GM12878 (cell line): ENCODE measurements around the gene CD69. TPM values are rescaled to one million over a fixed set of nuclear protein-coding genes. Genes with fewer than 3 reads are reported as not detected.

Experiments used
- ATAC-seq: fragments of 200-7000 bp; cut with Tn5 transposase; 3 replicates; pipeline ENCODE4 v1.9.1; 2020; ENCODE audit warnings: mild to moderate bottlenecking, moderate library complexity
- BruUV-seq: library from RNA; stranded (reverse); fragments of 400-500 nt; replicated peaks from 2 replicates; lab custom pipeline; 2021; lab: Mats Ljungman, UMichigan
- CTCF ChIA-PET: fragments of 300-600 bp; sonication (Branson Sonifier 250); formaldehyde crosslinking; extraction: SDS; loops from one replicate; lab custom pipeline; 2021; ENCODE audit warnings: inconsistent platforms; lab: Yijun Ruan, JAX
- POLR2A ChIA-PET: fragments of 350-600 bp; formaldehyde crosslinking; extraction: SDS; loops from one replicate; lab custom pipeline; 2021; ENCODE audit warnings: inconsistent platforms; lab: Charles Lee
- RAD21 ChIA-PET: fragments of 300-600 bp; sonication (Branson Sonifier 250); formaldehyde crosslinking; loops from one replicate; lab custom pipeline; 2023; ENCODE audit warnings: antibody characterized with exemption; ENCODE audit not compliant: unreplicated experiment; lab: Charles Lee
- SMC1A ChIA-PET: fragments of 300-600 bp; sonication (Branson Sonifier 250); formaldehyde crosslinking; loops from one replicate; lab custom pipeline; 2023; ENCODE audit not compliant: unreplicated experiment, uncharacterized antibody; lab: Charles Lee
- DNase-seq: peaks from one replicate; pipeline ENCODE4 v3.0.0-alpha.2; 2011; ENCODE audit warnings: low read depth, low spot score
- FAIRE-seq: peaks from 3 replicates; lab custom pipeline; 2011; peaks lifted over from hg19 to GRCh38; lab: Jason Lieb, UNC
- H2AFZ ChIP-seq: 2 replicates; pipeline ENCODE4 v1.6.0; 2011; ENCODE audit warnings: low read depth, low read length, control low read depth; ENCODE audit not compliant: control insufficient read depth
- H3K27ac ChIP-seq: 2 replicates; pipeline ENCODE4 v1.5.1; 2011; ENCODE audit warnings: control low read depth; ENCODE audit not compliant: control insufficient read depth, insufficient read depth
- H3K27me3 ChIP-seq, 2 experiments: replicated peaks in 1 of 2; 2 replicates each; pipeline versions ENCODE4 v1.6.0 to v1.6.1; 2011; ENCODE audit warnings: low read length in 1 of 2; ENCODE audit not compliant: control insufficient read depth in 2 of 2, insufficient read depth in 2 of 2
- H3K36me3 ChIP-seq, 2 experiments: 2 replicates each; pipeline ENCODE4 v1.5.1; 2011; ENCODE audit warnings: low read length in 1 of 2; ENCODE audit not compliant: control insufficient read depth in 2 of 2, insufficient read depth in 2 of 2
- H3K4me1 ChIP-seq: 2 replicates; pipeline ENCODE4 v1.6.1; 2011; ENCODE audit warnings: mild to moderate bottlenecking, low read length, moderate library complexity, mixed read lengths; ENCODE audit not compliant: control insufficient read depth, insufficient read depth
- H3K4me2 ChIP-seq: 2 replicates; pipeline ENCODE4 v1.6.0; 2011; ENCODE audit warnings: control low read depth; ENCODE audit not compliant: control insufficient read depth, insufficient read depth
- H3K4me3 ChIP-seq: fragments of 200-600 bp; sonication (generic); 2 replicates; pipeline ENCODE4 v1.5.1; 2016
- H3K79me2 ChIP-seq: 2 replicates; pipeline ENCODE4 v1.6.0; 2011; ENCODE audit warnings: low read length; ENCODE audit not compliant: control insufficient read depth, insufficient read depth
- H3K9ac ChIP-seq: 2 replicates; pipeline ENCODE4 v1.8.0; 2011; ENCODE audit warnings: low read length, control low read depth, mixed read lengths; ENCODE audit not compliant: control insufficient read depth, insufficient read depth
- H3K9me3 ChIP-seq: replicated peaks from 3 replicates; pipeline ENCODE4 v1.5.1; 2011; ENCODE audit warnings: mild to moderate bottlenecking, low read length; ENCODE audit not compliant: control insufficient read depth, insufficient read depth
- H4K20me1 ChIP-seq: 2 replicates; pipeline ENCODE4 v1.6.0; 2011; ENCODE audit not compliant: control insufficient read depth, insufficient read depth
- CBFB ChIP-seq: IDR thresholded peaks from 2 replicates; pipeline ENCODE4 v1.6.1; 2016; ENCODE audit warnings: antibody characterized with exemption, low read depth
- CREB1 ChIP-seq: IDR thresholded peaks from 2 replicates; pipeline ENCODE4 v1.6.1; 2012; ENCODE audit warnings: low read depth, mild to moderate bottlenecking, inconsistent platforms
- IKZF2 ChIP-seq, 2 experiments: fragments of 450-650 bp; IDR thresholded peaks; 2 replicates each; pipeline ENCODE4 v1.6.1; 2017; ENCODE audit warnings: mild to moderate bottlenecking in 2 of 2, moderate library complexity in 2 of 2
- MTA2 ChIP-seq: fragments of 450-650 bp; IDR thresholded peaks from 2 replicates; pipeline ENCODE4 v1.6.1; 2016; ENCODE audit warnings: low read depth, mild to moderate bottlenecking, moderate library complexity
- MXI1 ChIP-seq: fragments of 150-350 bp; IDR thresholded peaks from 2 replicates; pipeline ENCODE4 v1.6.1; 2011; ENCODE audit warnings: low read depth, mild to moderate bottlenecking, inconsistent platforms, low read length, improper control_type of control experiment
- NRF1 ChIP-seq: conservative IDR thresholded peaks from 2 replicates; pipeline ENCODE4 v1.6.1; 2011; ENCODE audit warnings: mild to moderate bottlenecking, low read depth, low read length, improper control_type of control experiment
- REST ChIP-seq: IDR thresholded peaks from 2 replicates; pipeline ENCODE4 v1.6.1; 2012; ENCODE audit warnings: mild to moderate bottlenecking, low read depth, low read length
- RUNX3 ChIP-seq: IDR thresholded peaks from 2 replicates; pipeline ENCODE4 v1.6.1; 2012; ENCODE audit warnings: low read length, inconsistent platforms
- SIN3A ChIP-seq: IDR thresholded peaks from 2 replicates; pipeline ENCODE4 v1.6.1; 2012; ENCODE audit warnings: low read depth, low read length, improper control_type of control experiment
- SPI1 ChIP-seq: IDR thresholded peaks from 2 replicates; pipeline ENCODE4 v1.6.1; 2011; ENCODE audit warnings: low read depth, mild to moderate bottlenecking, low read length, moderate library complexity, borderline replicate concordance; ENCODE audit not compliant: insufficient read depth
- SRF ChIP-seq, 2 experiments: IDR thresholded peaks; 2 replicates each; pipeline ENCODE4 v1.6.1; 2011; ENCODE audit warnings: low read depth in 2 of 2, low read length in 2 of 2, mild to moderate bottlenecking in 1 of 2, moderate library complexity in 1 of 2
- STAT1 ChIP-seq: fragments of 450-650 bp; conservative IDR thresholded peaks from 2 replicates; pipeline ENCODE4 v1.6.1; 2014; ENCODE audit warnings: antibody characterized with exemption, mild to moderate bottlenecking
- SUZ12 ChIP-seq: fragments of 200-600 bp; sonication (generic); IDR thresholded peaks from one replicate; pipeline ENCODE4 v1.6.1; 2018; ENCODE audit warnings: antibody characterized with exemption, mild to moderate bottlenecking; ENCODE audit not compliant: unreplicated experiment
- TAF1 ChIP-seq: IDR thresholded peaks from 2 replicates; pipeline ENCODE4 v1.6.1; 2011; ENCODE audit warnings: mild to moderate bottlenecking, low read depth, low read length, borderline replicate concordance
- TCF7 ChIP-seq: IDR thresholded peaks from 2 replicates; pipeline ENCODE4 v1.6.1; 2014; ENCODE audit warnings: antibody characterized with exemption, borderline replicate concordance
- ZBED1 ChIP-seq: IDR thresholded peaks from 2 replicates; pipeline ENCODE4 v1.6.1; 2016; ENCODE audit warnings: borderline replicate concordance
- ZNF384 ChIP-seq: IDR thresholded peaks from 2 replicates; pipeline ENCODE4 v1.6.1; 2012; ENCODE audit warnings: low read depth, mild to moderate bottlenecking, low read length, improper control_type of control experiment, borderline replicate concordance
- WGBS: methylation state at CpG from one replicate; pipeline ENCODE4 v1.1.6; 2016; ENCODE audit warnings: low lambda C conversion rate; ENCODE audit not compliant: insufficient replicate concordance, insufficient coverage; ENCODE audit errors: missing lambda C conversion rate; 5-methylcytosine and 5-hydroxymethylcytosine counted together
- in situ Hi-C: fragments of 300-500 bp; cut with MboI; formaldehyde crosslinking; loops from 9 replicates; pipeline ENCODE4 v1.14.3; 2018; ENCODE audit warnings: mixed read lengths
- intact Hi-C: fragments of 100-400 bp; cut with micrococcal nuclease; formaldehyde crosslinking; loops from one replicate; pipeline ENCODE4 v1.14.2; 2022; ENCODE audit not compliant: unreplicated experiment
- polyA plus RNA-seq, 11 experiments: library from polyadenylated mRNA; depleted of rRNA in 4 of 11; unstranded in 6 of 11; stranded (reverse) in 5 of 11; fragments of >200 nt; fragmentation: Nextera tagmentation in 4 of 11; fragmentation: Illumina TruSeq in 1 of 11; extraction: Ambion mirVana in 4 of 11; extraction: Trizol in 1 of 11; gene quantifications; 1 replicate in 1 of 11; 2 replicates in 10 of 11; pipeline versions ENCODE4 v1.2.1 to v1.2.3, GENCODE V29; 2011 to 2016; ENCODE audit warnings: inconsistent platforms in 2 of 11, missing spikeins in 2 of 11, low read depth in 1 of 11
- total RNA-seq, 4 experiments: library from RNA; depleted of rRNA in 3 of 4; stranded (reverse); fragments of >200 nt in 3 of 4; fragmentation: Illumina TruSeq in 1 of 4; extraction: Trizol in 1 of 4; gene quantifications; 2 replicates each; pipeline versions ENCODE4 v1.2.1 to v1.2.3, GENCODE V29; 2013 to 2021

CD69 gene
- total and polyA plus RNA-seq, 10 of the 15 experiments (the other 5 are each of a cell fraction or from before 2014, with no cell fraction given): 7.3 to 156 (median 15.0) TPM

GRCh38 chr12:9749640-9750039 is 11.1 kb downstream of the CD69 start:
- H3K4me2 ChIP-seq: no peak overlapping the region
- in situ Hi-C loops (loop anchor here (5.0 kb wide), 3 partner anchors 48 to 393 kb away; no protein-coding TSS in a partner anchor), intact Hi-C loops (loop anchor here (1.0 to 10.0 kb wide), 5 partner anchors 49 to 393 kb away; partner anchors contain the start of genes CLEC12B and CLEC2B)
- 0% methylated on average over 1 of the region's 1 CpG for WGBS
- no peak for ATAC-seq
- ChIA-PET RAD21 (interaction anchor here (0.5 to 17.5 kb wide), 25 partner anchors 11 to 453 kb away, joined by 3 to 577 read pairs (median 6); partner anchors contain the start of genes CD69 and CLEC2B), SMC1A (interaction anchor here (0.6 to 22.8 kb wide), 28 partner anchors 7 to 745 kb away, joined by 3 to 814 read pairs (median 6); partner anchors contain the start of gene CD69), POLR2A (interaction anchor here (1.6 to 3.1 kb wide), 2 partner anchors 11 to 46 kb away, joined by 5 to 10 read pairs; partner anchors contain the start of gene CD69), CTCF (interaction anchor here (0.7 to 19.3 kb wide), 36 partner anchors 7 to 419 kb away, joined by 3 to 835 read pairs (median 6); partner anchors contain the start of genes CD69 and CLEC7A)
- H2AFZ ChIP-seq: no peak overlapping the region
- BruUV-seq: no TSS peak
- FAIRE-seq: no peak
- DNase-seq: no peak
- no peak overlapping the region for H3K9ac ChIP-seq
- H3K27me3 ChIP-seq: no peaks in the 10 kb centered on the region
- H3K36me3 ChIP-seq: peaks cover 0 to 7% of the 10 kb centered on the region in 2 experiments; a peak in 1 of 4 replicates
- H4K20me1 ChIP-seq: no peaks in the 10 kb centered on the region
- no peak overlapping the region for H3K27ac ChIP-seq
- H3K4me3 ChIP-seq: no peak overlapping the region
- no peaks in the 10 kb centered on the region for H3K79me2 ChIP-seq
- no peaks in the 10 kb centered on the region for H3K4me1 ChIP-seq
- no peaks in the 10 kb centered on the region for H3K9me3 ChIP-seq
- TF ChIP-seq SRF (IDR thresholded peaks at IDR 0.05; ENCODE audit: low read depth in 2 of 2, low read length in 2 of 2): no peak
- no peak for TF ChIP-seq NRF1
- TF ChIP-seq CREB1: no peak
- no peak for TF ChIP-seq MXI1
- no peak for TF ChIP-seq STAT1
- TF ChIP-seq SPI1: no peak
- no peak for TF ChIP-seq CBFB
- no peak for TF ChIP-seq ZNF384
- TF ChIP-seq REST: no peak
- no peak for TF ChIP-seq RUNX3
- no peak for TF ChIP-seq SIN3A
- TF ChIP-seq TAF1: no peak
- no peak for TF ChIP-seq IKZF2 (IDR thresholded peaks at IDR 0.05)
- no peak for TF ChIP-seq ZBED1
- TF ChIP-seq SUZ12: no peak
- TF ChIP-seq TCF7: no peak
- TF ChIP-seq MTA2: no peak
- TF ChIP-seq, all 136 proteins: peak for 0
